ENCODE data around the gene ZNF79. TPM values are rescaled to one million over a fixed set of nuclear protein-coding genes. Genes with fewer than 3 reads are reported as not detected.
A peak's percentile ranks its signal among the peaks of the same experiment; 100 is the strongest.

ZNF79 gene
- total RNA-seq, 1 donor from 2014 or later = 7.9 TPM

DNA sequence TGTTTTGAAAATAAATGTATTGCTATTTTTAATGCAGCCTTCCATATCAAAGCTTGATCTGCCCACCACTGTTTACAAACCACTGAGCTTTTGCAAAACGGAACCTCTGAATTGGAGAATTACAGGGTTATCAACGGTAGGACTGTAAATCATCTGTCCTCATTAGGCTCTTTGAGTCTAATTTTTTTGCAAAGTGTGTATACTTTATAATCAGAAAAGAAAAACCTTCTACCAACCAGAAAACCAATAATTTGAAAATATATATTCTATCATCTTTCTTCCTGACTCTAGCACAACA lies 34.0 kb upstream of the ZNF79 start:
- no peak overlapping the region for H3K4me3 Mint-ChIP-seq (ENCODE audit: unreplicated experiment)
- H3K27me3 Mint-ChIP-seq (ENCODE audit: low read depth) = peaks cover 2% of the 10 kb centered on the region
- no peak overlapping the region for H3K27ac Mint-ChIP-seq (ENCODE audit: unreplicated experiment)
- H3K36me3 Mint-ChIP-seq (ENCODE audit: low read depth) = peaks cover 1% of the 10 kb centered on the region
- no peak for DNase-seq (ENCODE audit: low spot score)
- no peaks in the 10 kb centered on the region for H3K9me3 Mint-ChIP-seq (ENCODE audit: low read depth)
- peaks cover 18% of the 10 kb centered on the region for H3K4me1 Mint-ChIP-seq (ENCODE audit: low read depth)
- TF ChIP-seq, protein P1, sequence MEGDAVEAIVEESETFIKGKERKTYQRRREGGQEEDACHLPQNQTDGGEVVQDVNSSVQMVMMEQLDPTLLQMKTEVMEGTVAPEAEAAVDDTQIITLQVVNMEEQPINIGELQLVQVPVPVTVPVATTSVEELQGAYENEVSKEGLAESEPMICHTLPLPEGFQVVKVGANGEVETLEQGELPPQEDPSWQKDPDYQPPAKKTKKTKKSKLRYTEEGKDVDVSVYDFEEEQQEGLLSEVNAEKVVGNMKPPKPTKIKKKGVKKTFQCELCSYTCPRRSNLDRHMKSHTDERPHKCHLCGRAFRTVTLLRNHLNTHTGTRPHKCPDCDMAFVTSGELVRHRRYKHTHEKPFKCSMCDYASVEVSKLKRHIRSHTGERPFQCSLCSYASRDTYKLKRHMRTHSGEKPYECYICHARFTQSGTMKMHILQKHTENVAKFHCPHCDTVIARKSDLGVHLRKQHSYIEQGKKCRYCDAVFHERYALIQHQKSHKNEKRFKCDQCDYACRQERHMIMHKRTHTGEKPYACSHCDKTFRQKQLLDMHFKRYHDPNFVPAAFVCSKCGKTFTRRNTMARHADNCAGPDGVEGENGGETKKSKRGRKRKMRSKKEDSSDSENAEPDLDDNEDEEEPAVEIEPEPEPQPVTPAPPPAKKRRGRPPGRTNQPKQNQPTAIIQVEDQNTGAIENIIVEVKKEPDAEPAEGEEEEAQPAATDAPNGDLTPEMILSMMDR (IDR thresholded peaks at IDR 0.05) = no peak

GRCh38 chr9:127390563-127390962 lies 33.6 kb upstream of the ZNF79 start:
- Mint-ChIP-seq H3K4me1 (ENCODE audit: low read depth) (peaks cover 18% of the 10 kb centered on the region), H3K9me3 (ENCODE audit: low read depth) (no peaks in the 10 kb centered on the region), H3K27ac (ENCODE audit: unreplicated experiment) (no peak overlapping the region), H3K36me3 (ENCODE audit: low read depth) (peaks cover 1% of the 10 kb centered on the region), H3K27me3 (ENCODE audit: low read depth) (peaks cover 2% of the 10 kb centered on the region), H3K4me3 (ENCODE audit: unreplicated experiment) (no peak overlapping the region)
- TF ChIP-seq, protein P1 (IDR thresholded peaks at IDR 0.05) = no peak
- DNase-seq (ENCODE audit: low spot score) = no peak

DNA sequence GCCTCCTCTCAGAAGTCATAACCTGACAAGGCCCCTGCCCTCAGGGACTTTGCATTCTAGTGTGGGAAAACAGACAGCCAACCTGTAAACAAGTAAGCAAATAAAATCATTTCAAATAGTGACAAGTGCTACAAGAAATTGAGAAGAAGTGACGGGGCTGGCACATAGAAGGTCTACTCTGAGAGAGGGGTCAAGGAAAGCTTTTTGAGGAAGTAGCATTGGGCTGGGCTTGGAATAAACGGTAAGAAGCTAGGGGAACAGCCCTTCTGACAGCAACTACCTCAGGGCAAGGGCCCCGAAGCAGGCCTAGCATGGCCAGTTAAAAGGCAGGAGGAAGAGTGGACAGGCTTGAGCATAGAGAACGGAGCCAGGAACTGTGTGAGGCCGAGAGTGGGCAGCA lies 32.0 kb upstream of the ZNF79 start:
- Mint-ChIP-seq H3K27ac (ENCODE audit: unreplicated experiment) (no peak overlapping the region), H3K4me1 (ENCODE audit: low read depth) (peaks cover 24% of the 10 kb centered on the region), H3K4me3 (ENCODE audit: unreplicated experiment) (no peak overlapping the region), H3K27me3 (ENCODE audit: low read depth) (no peaks in the 10 kb centered on the region), H3K9me3 (ENCODE audit: low read depth) (no peaks in the 10 kb centered on the region), H3K36me3 (ENCODE audit: low read depth) (peaks cover 1% of the 10 kb centered on the region)
- DNase-seq (ENCODE audit: low spot score) = no peak
- TF ChIP-seq, protein P1 (IDR thresholded peaks at IDR 0.05) = no peak

GRCh38 chr9:127392976-127393375 lies 31.2 kb upstream of the ZNF79 start:
- H3K4me3 Mint-ChIP-seq (ENCODE audit: unreplicated experiment) = no peak overlapping the region
- no peak overlapping the region for H3K27ac Mint-ChIP-seq (ENCODE audit: unreplicated experiment)
- H3K36me3 Mint-ChIP-seq (ENCODE audit: low read depth) = peaks cover 1% of the 10 kb centered on the region
- no peaks in the 10 kb centered on the region for H3K27me3 Mint-ChIP-seq (ENCODE audit: low read depth)
- DNase-seq (ENCODE audit: low spot score) = no peak
- no peaks in the 10 kb centered on the region for H3K9me3 Mint-ChIP-seq (ENCODE audit: low read depth)
- H3K4me1 Mint-ChIP-seq (ENCODE audit: low read depth) = peaks cover 22% of the 10 kb centered on the region
- TF ChIP-seq, protein P1 (IDR thresholded peaks at IDR 0.05) = no peak

DNA sequence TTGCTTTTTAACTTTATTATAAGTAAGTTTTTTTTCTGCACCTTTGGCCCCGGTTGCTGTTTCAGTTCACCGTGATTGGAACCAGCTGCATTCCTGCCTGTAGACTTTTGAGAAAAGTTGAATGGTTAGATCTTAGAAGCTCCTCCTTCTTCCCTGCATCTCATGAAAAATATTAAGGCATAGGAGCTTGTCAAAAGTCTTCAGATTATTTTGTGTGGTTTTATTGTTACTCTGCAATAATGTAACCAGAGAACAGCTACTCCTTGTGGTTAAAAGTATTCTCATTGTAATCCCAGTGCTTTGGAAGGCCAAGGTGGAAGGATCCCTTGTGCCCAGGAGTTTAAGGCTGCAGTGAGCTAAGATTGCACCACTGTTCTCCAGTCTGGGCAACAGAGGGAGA lies 30.5 kb upstream of the ZNF79 start:
- no peak overlapping the region for H3K27ac Mint-ChIP-seq (ENCODE audit: unreplicated experiment)

More for the DNA sequence above, 30.5 kb upstream of the ZNF79 start:
- peaks cover 22% of the 10 kb centered on the region for H3K4me1 Mint-ChIP-seq (ENCODE audit: low read depth)
- no peak overlapping the region for H3K4me3 Mint-ChIP-seq (ENCODE audit: unreplicated experiment)
- no peaks in the 10 kb centered on the region for H3K9me3 Mint-ChIP-seq (ENCODE audit: low read depth)
- TF ChIP-seq, protein P1 (IDR thresholded peaks at IDR 0.05) = peak; percentile 61
- H3K36me3 Mint-ChIP-seq (ENCODE audit: low read depth) = peaks cover 1% of the 10 kb centered on the region
- DNase-seq (ENCODE audit: low spot score) = no peak
- H3K27me3 Mint-ChIP-seq (ENCODE audit: low read depth) = no peaks in the 10 kb centered on the region
